Kidney (tissue), 14 donors: ENCODE data around the gene MYH14. TPM values are rescaled to one million over a fixed set of nuclear protein-coding genes. Genes with fewer than 3 reads are reported as not detected.

Experiments used
- DNase-seq, 5 donors: peaks; one replicate each; pipeline ENCODE4 v3.0.0-alpha.2; 2013 to 2020
- FAIRE-seq: peaks from 2 replicates; lab custom pipeline; 2012; peaks lifted over from hg19 to GRCh38; lab: Jason Lieb, UNC
- H3K27ac ChIP-seq, 2 donors: one replicate each; pipeline ENCODE4 v1.7.0; 2013; ENCODE audit warnings: low read depth in 2 of 2, low read length in 2 of 2, inconsistent platforms in 1 of 2
- H3K27me3 ChIP-seq: one replicate; pipeline ENCODE4 v1.7.1; 2013; ENCODE audit warnings: low read length, inconsistent platforms; ENCODE audit not compliant: control insufficient read depth, insufficient read depth
- H3K36me3 ChIP-seq, 3 donors: one replicate each; pipeline versions ENCODE4 v1.7.0 to v1.7.1; 2013; ENCODE audit warnings: low read length in 3 of 3, control low read depth in 1 of 3, inconsistent platforms in 1 of 3; ENCODE audit not compliant: insufficient read depth in 3 of 3, control insufficient read depth in 2 of 3
- H3K4me1 ChIP-seq, 3 donors: one replicate each; pipeline versions ENCODE4 v1.7.0 to v1.7.1; 2013; ENCODE audit warnings: low read length in 3 of 3, inconsistent platforms in 1 of 3, low read depth in 1 of 3; ENCODE audit not compliant: control insufficient read depth in 2 of 3, insufficient read depth in 2 of 3
- H3K4me3 ChIP-seq, 3 donors: one replicate each; pipeline versions ENCODE4 v1.7.0 to v1.8.1; 2013; ENCODE audit warnings: low read length in 3 of 3, control low read depth in 1 of 3, inconsistent platforms in 1 of 3
- H3K9ac ChIP-seq, 3 donors: one replicate each; pipeline versions ENCODE4 v1.7.0 to v1.7.1; 2013; ENCODE audit warnings: low read length in 3 of 3, control low read depth in 1 of 3, inconsistent platforms in 1 of 3
- H3K9me3 ChIP-seq, 3 donors: one replicate each; pipeline versions ENCODE4 v1.7.0 to v1.7.1; 2013; ENCODE audit warnings: low read length in 3 of 3, control low read depth in 1 of 3, inconsistent platforms in 1 of 3; ENCODE audit not compliant: control insufficient read depth in 2 of 3, insufficient read depth in 1 of 3
- intact Hi-C: fragments of 100-400 bp; cut with DNase I; formaldehyde crosslinking; loops from one replicate; pipeline ENCODE4 v1.11.1; 2022
- polyA plus RNA-seq: library from polyadenylated mRNA; stranded (reverse); fragments of 350-450 nt; fragmentation: Illumina TruSeq; extraction: RNeasy Lipid Tissue Mini Kit (QIAGEN cat#74804); gene quantifications from one replicate; pipeline ENCODE4 v1.2.3, GENCODE V29; 2014; ENCODE audit warnings: low read depth, low replicate concordance; ENCODE audit not compliant: insufficient read depth
- total RNA-seq: library from RNA; stranded (reverse); fragmentation: NEBNext Ultra II Directional; extraction: Animal tissue kit (Norgen Biotek cat#: 25700); gene quantifications from one replicate; pipeline ENCODE4 v1.2.1, GENCODE V29; 2021
- TF ChIP-seq, protein P1 (sequence below): IDR thresholded peaks from 3 replicates; pipeline ENCODE4 v1.5.1; 2012; ENCODE audit warnings: mild to moderate bottlenecking, moderate library complexity, borderline replicate concordance; ENCODE audit not compliant: insufficient read depth; ENCODE audit errors: extremely low read depth
- donor health status: control.
- donor health status: control.
- donor health status: control.
- donor health status: control.
- donor health status: control.
- donor health status: DM: yes; HTN: yes; CAD: no.
- donor health status: Normal renal cell carcinoma (clear cell type).

MYH14 gene
- total and polyA plus RNA-seq, 2 donors from 2014 or later, result 23.9 to 81.4 TPM

DNA sequence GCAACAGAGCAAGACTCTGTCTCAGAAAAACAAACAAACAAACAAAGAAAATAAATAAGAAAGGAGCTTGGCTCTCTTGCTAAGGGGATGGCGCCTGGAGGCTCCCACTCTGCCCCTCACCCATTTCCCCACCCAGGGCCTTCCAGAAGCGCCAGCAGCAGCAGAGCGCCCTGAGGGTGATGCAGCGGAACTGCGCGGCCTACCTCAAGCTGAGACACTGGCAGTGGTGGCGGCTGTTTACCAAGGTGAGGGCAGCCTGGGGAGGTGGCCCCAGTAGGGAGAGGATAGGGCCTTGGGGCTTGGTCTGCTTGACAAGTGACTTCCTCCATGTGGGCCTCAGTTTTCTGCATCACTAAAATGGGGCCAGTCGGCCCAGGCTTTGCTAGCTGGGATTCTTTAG, 59.8 kb downstream of the MYH14 start:
- no peak for FAIRE-seq

DNA sequence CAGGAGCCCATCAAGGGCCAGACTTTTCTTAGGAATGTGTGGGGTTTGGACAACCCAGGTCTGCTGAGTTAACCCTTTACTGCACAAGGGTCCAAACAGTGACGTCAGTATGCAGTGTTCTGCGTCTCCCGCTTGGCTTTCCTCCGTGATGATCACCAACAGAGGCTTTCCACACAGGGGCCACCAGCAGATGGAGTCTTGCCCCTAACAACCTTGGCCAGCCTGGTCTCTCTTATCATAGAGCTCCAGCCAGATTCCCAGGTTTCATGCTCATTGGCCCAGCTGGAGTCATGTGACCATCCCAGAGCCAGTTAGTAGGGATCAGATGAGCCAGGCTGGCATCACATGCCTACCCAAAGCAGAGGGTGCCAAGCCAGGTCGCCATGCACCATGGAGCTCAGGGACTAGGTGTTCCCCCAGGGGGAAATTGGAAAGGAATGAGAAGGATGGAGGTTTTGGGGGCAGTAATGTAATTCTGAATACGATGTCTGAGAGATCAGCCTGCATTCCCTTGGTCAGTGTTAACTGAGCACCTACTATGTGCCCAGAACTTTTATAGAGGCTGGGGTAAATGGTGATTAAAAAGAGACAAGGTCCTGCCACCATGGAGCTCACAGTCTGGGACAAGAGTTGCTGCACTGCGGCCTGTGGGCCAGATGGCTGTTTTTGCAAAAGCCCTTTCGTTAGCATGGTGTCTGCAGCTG, 61.2 kb downstream of the MYH14 start:
- no peak for FAIRE-seq
- Histone ChIP-seq H3K36me3 (peaks cover 0 to 8% (median 4%) of the 10 kb centered on the region in 3 donors), H3K9ac (no peak overlapping the region), H3K27ac (no peak overlapping the region), H3K27me3 (no peaks in the 10 kb centered on the region), H3K4me3 (no peak overlapping the region), H3K4me1 (no peaks in the 10 kb centered on the region), H3K9me3 (no peaks in the 10 kb centered on the region)
- TF ChIP-seq, protein P1, sequence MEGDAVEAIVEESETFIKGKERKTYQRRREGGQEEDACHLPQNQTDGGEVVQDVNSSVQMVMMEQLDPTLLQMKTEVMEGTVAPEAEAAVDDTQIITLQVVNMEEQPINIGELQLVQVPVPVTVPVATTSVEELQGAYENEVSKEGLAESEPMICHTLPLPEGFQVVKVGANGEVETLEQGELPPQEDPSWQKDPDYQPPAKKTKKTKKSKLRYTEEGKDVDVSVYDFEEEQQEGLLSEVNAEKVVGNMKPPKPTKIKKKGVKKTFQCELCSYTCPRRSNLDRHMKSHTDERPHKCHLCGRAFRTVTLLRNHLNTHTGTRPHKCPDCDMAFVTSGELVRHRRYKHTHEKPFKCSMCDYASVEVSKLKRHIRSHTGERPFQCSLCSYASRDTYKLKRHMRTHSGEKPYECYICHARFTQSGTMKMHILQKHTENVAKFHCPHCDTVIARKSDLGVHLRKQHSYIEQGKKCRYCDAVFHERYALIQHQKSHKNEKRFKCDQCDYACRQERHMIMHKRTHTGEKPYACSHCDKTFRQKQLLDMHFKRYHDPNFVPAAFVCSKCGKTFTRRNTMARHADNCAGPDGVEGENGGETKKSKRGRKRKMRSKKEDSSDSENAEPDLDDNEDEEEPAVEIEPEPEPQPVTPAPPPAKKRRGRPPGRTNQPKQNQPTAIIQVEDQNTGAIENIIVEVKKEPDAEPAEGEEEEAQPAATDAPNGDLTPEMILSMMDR, result no peak
- intact Hi-C loops, result no loop called here
- DNase-seq, result no peak

More for the DNA sequence above, 59.8 kb downstream of the MYH14 start:
- no peaks in the 10 kb centered on the region for H3K27me3 ChIP-seq
- peak in 1 of 5 donors; percentile 35 for DNase-seq
- H3K9ac ChIP-seq, result no peak overlapping the region
- no peaks in the 10 kb centered on the region for H3K9me3 ChIP-seq
- no peak overlapping the region for H3K4me3 ChIP-seq
- intact Hi-C loops, result no loop called here
- TF ChIP-seq, protein P1, result no peak
- no peaks in the 10 kb centered on the region for H3K4me1 ChIP-seq
- H3K36me3 ChIP-seq, result peaks cover 0 to 5% (median 4%) of the 10 kb centered on the region in 3 donors
- H3K27ac ChIP-seq, result no peak overlapping the region

DNA sequence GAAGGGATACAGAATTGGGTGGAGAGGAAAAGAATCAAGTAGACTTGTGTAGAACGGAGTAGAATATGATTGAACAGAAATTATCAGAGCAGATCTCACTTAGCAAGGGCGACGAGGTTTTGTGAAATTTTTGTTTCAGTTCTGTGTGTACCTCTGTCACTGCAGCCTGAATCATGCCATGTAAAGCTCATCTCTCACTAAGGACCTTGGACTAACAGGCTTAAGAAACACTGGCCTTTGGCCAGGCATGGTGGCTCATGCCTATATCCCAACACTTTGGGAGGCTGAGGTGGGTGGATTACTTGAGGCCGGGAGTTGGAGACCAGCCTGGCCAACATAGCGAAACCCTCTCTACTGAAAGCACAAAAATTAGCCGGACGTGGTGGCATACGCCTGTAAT, 62.6 kb downstream of the MYH14 start:
- H3K9ac ChIP-seq, result no peak overlapping the region
- H3K27me3 ChIP-seq, result no peaks in the 10 kb centered on the region
- TF ChIP-seq, protein P1, result no peak
- FAIRE-seq, result no peak
- H3K9me3 ChIP-seq, result no peaks in the 10 kb centered on the region
- H3K36me3 ChIP-seq, result peaks cover 0 to 4% (median 0%) of the 10 kb centered on the region in 3 donors
- H3K4me1 ChIP-seq, result no peaks in the 10 kb centered on the region
- no peak for DNase-seq
- H3K4me3 ChIP-seq, result no peak overlapping the region
- no peak overlapping the region for H3K27ac ChIP-seq
- intact Hi-C loops, result no loop called here
